22Rv1 (cell line): Measurements from ENCODE around the gene FHIT.

Experiments used
- ZFX ChIP-seq: fragments of 450-650 bp; IDR thresholded peaks from 2 replicates; pipeline ENCODE4 v1.6.1; 2017; ENCODE audit warnings: antibody characterized with exemption, borderline replicate concordance
- TF ChIP-seq, protein P1 (sequence below): fragments of 450-650 bp; IDR thresholded peaks from 2 replicates; pipeline ENCODE4 v1.5.1; 2017; ENCODE audit warnings: mild to moderate bottlenecking

DNA sequence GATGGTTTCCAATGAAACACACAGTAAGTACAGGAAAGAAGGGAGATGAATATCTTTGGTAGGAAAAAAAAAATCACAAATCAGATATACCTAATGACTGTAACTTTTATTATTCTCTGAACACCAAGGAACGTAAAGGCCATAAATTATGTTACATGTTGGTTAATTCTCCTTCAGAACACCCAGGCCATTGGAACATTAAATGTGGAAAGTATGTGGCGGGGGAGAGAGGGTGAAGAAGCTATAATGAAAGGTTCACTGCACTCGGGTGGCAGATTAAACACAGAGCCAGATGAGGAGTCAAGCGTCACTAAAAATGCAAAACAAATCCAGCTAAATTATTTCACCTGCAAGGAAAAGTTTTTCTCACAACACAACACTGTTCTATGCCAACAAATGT lies 193.8 kb downstream of the FHIT start:
- TF ChIP-seq, protein P1, sequence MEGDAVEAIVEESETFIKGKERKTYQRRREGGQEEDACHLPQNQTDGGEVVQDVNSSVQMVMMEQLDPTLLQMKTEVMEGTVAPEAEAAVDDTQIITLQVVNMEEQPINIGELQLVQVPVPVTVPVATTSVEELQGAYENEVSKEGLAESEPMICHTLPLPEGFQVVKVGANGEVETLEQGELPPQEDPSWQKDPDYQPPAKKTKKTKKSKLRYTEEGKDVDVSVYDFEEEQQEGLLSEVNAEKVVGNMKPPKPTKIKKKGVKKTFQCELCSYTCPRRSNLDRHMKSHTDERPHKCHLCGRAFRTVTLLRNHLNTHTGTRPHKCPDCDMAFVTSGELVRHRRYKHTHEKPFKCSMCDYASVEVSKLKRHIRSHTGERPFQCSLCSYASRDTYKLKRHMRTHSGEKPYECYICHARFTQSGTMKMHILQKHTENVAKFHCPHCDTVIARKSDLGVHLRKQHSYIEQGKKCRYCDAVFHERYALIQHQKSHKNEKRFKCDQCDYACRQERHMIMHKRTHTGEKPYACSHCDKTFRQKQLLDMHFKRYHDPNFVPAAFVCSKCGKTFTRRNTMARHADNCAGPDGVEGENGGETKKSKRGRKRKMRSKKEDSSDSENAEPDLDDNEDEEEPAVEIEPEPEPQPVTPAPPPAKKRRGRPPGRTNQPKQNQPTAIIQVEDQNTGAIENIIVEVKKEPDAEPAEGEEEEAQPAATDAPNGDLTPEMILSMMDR: no peak
- no peak for TF ChIP-seq ZFX
